Fibroblast of mammary gland (primary cell): ENCODE data around the gene TNP2.

Source experiments
- DNase-seq: peaks from one replicate; pipeline ENCODE4 v3.0.0-alpha.2; 2010; ENCODE audit warnings: low read depth
- H3K4me3 ChIP-seq: 2 replicates; pipeline ENCODE4 v1.5.1; 2011; ENCODE audit warnings: low read depth, mild to moderate bottlenecking, low read length, moderate library complexity; ENCODE audit not compliant: control insufficient read depth
- TF ChIP-seq, protein P1 (sequence below): conservative IDR thresholded peaks from 2 replicates; pipeline ENCODE4 v1.5.1; 2011; ENCODE audit warnings: low read depth, low read length, inconsistent platforms; ENCODE audit not compliant: control insufficient read depth, insufficient read depth

The TNP2 gene

DNA sequence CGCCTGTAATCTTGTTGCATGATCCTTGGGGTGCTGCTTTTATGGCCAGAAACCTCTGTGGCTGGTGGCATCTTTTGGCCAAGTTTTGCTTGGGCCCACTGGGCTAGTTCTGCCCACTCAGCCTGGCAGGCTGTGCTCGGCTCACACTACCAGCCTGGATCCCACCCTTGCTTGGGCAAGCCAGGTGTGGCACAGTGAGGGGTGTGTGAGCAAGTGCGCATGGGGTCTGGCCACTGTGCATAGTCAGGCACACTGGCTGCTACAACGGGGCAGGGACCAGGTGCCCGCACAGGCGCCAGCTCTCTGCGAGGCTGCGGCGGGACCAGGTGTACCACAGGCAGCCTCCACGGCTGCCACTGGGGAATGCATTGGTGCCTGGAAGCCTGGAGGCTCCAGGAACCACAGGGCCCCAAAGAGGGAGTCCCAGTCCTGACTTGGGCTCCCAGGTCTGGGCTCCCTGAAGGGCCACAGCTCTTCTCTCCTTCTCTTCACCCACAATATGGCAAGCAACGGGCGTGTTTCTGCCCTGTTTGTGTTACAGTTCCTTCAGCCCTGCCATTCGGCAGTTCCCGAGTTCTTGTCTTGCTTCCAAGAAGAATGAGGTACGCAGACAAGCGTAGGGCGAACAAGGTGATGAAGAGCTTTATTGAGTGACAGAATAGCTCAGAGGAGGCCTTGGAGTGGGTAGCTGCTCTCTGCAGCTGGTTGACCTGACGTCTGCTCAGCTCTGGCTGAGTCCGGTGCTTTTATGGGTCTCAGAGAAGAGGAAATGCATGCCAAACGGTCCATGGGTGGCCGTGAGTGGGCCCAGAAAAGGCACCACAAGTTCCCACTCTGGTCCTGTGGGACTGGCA is 38.7 kb upstream of the TNP2 start:
- H3K4me3 ChIP-seq, result no peak overlapping the region
- no peak for DNase-seq
- TF ChIP-seq, protein P1, sequence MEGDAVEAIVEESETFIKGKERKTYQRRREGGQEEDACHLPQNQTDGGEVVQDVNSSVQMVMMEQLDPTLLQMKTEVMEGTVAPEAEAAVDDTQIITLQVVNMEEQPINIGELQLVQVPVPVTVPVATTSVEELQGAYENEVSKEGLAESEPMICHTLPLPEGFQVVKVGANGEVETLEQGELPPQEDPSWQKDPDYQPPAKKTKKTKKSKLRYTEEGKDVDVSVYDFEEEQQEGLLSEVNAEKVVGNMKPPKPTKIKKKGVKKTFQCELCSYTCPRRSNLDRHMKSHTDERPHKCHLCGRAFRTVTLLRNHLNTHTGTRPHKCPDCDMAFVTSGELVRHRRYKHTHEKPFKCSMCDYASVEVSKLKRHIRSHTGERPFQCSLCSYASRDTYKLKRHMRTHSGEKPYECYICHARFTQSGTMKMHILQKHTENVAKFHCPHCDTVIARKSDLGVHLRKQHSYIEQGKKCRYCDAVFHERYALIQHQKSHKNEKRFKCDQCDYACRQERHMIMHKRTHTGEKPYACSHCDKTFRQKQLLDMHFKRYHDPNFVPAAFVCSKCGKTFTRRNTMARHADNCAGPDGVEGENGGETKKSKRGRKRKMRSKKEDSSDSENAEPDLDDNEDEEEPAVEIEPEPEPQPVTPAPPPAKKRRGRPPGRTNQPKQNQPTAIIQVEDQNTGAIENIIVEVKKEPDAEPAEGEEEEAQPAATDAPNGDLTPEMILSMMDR, result no peak

DNA sequence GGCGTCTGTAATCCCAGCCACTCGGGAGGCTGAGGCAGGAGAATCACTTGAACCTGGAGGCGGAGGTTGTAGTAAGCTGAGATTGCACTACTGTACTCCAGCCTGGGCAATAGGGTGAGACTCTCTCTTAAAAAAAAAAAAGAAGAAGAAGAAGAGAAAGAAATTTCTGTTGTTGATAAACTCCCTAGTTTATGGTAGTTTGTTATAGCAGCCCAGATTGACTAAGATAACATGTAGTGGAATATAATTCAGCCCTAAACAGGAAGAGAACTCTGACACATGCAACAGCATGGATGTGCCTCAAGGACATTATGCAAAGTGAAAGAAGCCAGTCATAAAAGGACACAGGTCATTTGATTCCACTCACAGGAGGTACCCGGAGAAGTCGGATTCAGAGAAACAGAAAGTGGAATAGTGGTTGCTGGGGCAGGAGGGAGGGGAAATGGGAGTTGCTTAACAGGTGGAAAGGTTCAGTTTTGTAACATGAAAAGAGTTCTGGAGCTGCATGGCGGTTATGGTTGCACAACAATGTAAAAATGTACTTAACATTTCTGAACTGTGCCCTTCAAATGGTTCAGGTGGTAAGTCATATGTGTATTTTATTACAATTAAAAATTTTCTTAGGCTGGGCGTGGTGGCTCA is 38.0 kb upstream of the TNP2 start:
- TF ChIP-seq, protein P1, result no peak
- H3K4me3 ChIP-seq, result no peak overlapping the region
- DNase-seq, result no peak

DNA sequence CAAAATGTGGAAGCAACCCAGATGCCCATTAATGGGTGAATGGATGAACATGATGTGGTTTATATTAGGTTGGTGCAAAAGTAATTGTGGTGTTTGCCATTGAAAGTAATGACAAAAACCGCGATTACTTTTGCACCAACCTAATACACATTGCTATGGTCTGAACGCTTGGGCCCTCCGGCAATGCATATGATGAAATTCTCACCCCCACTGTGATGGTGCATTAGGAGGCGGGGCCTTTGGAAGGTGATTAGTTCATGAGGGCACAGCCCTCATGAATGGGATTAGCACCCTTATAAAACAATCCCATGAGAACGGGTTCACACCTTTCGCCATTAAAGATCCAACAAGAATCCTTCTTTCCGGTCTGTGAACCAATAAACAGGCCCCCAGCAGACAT is 37.3 kb upstream of the TNP2 start:
- TF ChIP-seq, protein P1, result no peak
- H3K4me3 ChIP-seq, result no peak overlapping the region
- DNase-seq, result no peak

DNA sequence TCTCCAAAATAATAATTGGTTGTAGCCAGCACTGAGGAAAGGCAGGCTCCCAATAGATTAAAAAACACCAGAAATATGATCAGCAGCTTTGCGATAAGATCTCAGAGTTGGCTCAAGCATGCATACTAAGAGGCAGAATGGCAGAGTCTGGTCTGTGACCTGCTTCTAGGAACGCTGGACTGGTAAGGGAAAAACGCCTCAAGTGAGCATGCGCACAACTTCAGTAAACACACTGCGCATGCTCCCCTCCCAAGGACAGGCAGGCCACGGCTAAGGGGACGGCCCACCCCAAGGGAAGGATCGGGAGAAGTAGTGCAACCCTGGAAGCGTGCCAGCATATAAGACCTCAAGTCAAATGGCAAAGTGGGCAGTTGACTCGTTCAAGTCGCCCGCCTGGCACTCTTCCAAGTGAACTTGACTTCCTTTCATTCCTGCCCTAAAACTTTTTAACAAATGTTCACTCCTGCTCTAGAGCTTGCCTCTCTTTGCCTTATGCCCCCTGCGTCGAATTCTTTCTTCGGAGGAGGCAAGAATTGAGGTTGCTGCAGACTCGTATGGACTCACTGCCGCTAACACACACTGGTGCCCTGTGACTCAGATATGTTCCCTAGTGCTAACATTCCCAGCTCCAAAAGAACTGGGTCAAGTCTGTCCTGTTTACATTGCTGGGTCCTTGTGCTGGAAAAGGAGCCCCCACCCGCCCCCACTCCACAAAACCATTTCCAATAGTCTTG is 34.4 kb upstream of the TNP2 start:
- no peak for DNase-seq
- TF ChIP-seq, protein P1, result no peak
- H3K4me3 ChIP-seq, result no peak overlapping the region

DNA sequence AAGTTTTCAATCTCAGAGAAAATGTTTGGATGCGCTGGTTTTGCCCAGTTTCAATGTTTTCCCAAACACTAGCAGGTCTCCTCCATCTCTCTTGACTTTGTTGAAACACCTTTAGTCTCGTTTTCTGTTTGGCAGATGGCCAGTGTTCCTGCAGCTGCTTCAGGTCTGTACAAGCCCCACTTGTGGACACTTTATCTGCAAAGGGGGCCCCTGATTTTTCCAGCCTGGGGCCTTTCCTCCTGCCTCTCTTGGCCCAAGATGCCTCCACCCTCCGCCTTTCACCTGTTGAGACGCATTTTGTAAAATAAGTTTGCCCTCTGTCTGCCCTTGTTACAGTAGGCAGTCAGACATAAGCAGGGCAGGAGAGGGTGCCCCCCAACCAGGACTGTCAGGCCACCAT is 33.9 kb upstream of the TNP2 start:
- DNase-seq, result no peak
- no peak overlapping the region for H3K4me3 ChIP-seq
- TF ChIP-seq, protein P1, result no peak

DNA sequence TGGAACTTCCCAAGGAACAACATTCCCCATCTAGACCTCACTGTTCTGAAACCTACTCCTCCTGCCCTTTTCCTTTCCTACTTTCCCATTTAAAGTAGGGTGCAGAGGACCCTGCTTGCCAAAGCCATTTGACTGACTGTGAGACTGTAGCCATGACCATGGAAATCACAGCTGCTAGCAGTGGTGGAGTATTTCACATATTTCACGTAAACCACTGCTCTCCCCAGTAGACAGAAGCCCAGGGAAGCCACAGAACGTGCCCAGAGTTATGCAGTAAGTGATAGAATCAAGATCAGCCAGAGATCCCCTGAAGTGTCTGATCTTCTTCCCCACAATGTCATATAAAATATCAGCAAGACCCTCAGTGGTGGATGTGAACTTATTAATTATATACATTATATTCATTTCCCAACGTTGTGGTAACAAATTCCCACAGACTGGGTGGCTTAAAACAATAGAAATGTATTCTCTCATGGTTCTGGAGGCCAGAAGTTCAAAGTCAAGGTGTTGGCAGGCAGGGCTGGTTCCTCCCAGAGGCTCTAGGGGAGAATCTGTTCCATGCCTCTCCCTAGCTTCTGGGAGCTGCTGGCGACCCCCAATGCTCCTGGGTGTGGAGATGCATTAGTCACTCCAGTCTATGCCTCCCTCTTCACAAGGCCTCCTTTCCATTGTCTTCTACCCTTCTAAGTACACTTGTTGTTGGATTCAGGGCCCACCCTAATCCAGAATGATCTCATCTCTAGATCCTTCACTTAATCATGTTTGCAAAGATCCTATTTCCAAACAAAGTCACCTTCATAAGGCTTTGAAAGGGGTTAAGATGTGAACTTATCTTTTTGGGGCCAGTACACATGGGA is 32.7 kb upstream of the TNP2 start:
- no peak overlapping the region for H3K4me3 ChIP-seq
- TF ChIP-seq, protein P1, result no peak
- no peak for DNase-seq
